Measurements from ENCODE around the gene MELTF. TPM values are rescaled to one million over a fixed set of nuclear protein-coding genes. Genes with fewer than 3 reads are reported as not detected.

The MELTF gene
- total RNA-seq, 1 experiment from 2014 or later, result 9.2 TPM

GRCh38 chr3:196962108-196962929, 67.3 kb downstream of the MELTF start:
- Histone ChIP-seq H3K14ac (ENCODE audit: insufficient read depth, low read length) (no peak overlapping the region), H3K79me2 (ENCODE audit: insufficient read depth, low read length) (no peaks in the 10 kb centered on the region), H3K4me2 (ENCODE audit: insufficient read depth, insufficient read length, low read length) (no peak overlapping the region), H4K8ac (replicated peaks; ENCODE audit: insufficient read length, low read depth, low read length) (no peak overlapping the region), H3K18ac (ENCODE audit: insufficient read length, low read depth, low read length) (no peak overlapping the region), H2AK5ac (ENCODE audit: insufficient read length, low read length) (no peak overlapping the region), H2AFZ (ENCODE audit: low read length) (no peak overlapping the region), H2BK12ac (ENCODE audit: insufficient read length, low read depth, low read length) (no peak overlapping the region), H3K9me3 (ENCODE audit: control insufficient read depth, low read depth, low read length) (no peaks in the 10 kb centered on the region), H3K27ac (ENCODE audit: insufficient read length, low read depth, low read length) (no peak overlapping the region), H2BK120ac (ENCODE audit: low read depth, low read length, poor library complexity, severe bottlenecking) (no peak overlapping the region), H3T11ph (ENCODE audit: low read length) (no peak overlapping the region), H2BK20ac (ENCODE audit: low read depth, low read length, poor library complexity, severe bottlenecking) (no peak overlapping the region), H3K23ac (ENCODE audit: insufficient read length, low read depth, low read length) (no peak overlapping the region), H3K23me2 (ENCODE audit: insufficient read length, low read depth, low read length, poor library complexity, severe bottlenecking) (no peaks in the 10 kb centered on the region), H3K79me1 (ENCODE audit: insufficient read depth, low read depth, low read length, poor library complexity, severe bottlenecking) (no peaks in the 10 kb centered on the region), H3K56ac (ENCODE audit: insufficient read length, low read depth, low read length) (no peak overlapping the region), H3K27me3 (ENCODE audit: insufficient read depth, low read length) (peaks cover 13% of the 10 kb centered on the region; the same call in 1 of the 2 replicates), H2BK5ac (ENCODE audit: insufficient read length, low read length) (no peak overlapping the region), H2BK15ac (ENCODE audit: low read depth, low read length) (no peak overlapping the region), H4K20me1 (ENCODE audit: control insufficient read depth, insufficient read depth, insufficient read length) (no peaks in the 10 kb centered on the region), H3K4ac (ENCODE audit: low read depth, low read length) (no peak overlapping the region), H4K91ac (ENCODE audit: insufficient read length, low read depth, low read length) (no peak overlapping the region), H3K9ac (ENCODE audit: extremely low read depth, insufficient read length, low read length) (no peak overlapping the region), H4K5ac (ENCODE audit: insufficient read length, low read depth, low read length) (no peak overlapping the region), H3K4me1 (ENCODE audit: insufficient read depth, low read length) (no peaks in the 10 kb centered on the region)
- TF ChIP-seq CTCF (conservative IDR thresholded peaks at IDR 0.05), result no peak
- H3K27me3 Mint-ChIP-seq (ENCODE audit: low read depth), result peaks cover 65% of the 10 kb centered on the region
- no peaks in the 10 kb centered on the region for H3K9me3 Mint-ChIP-seq
- peaks cover 3 to 5% of the 10 kb centered on the region in 2 experiments; a peak in 3 of 4 replicates for H3K4me1 Mint-ChIP-seq
- no peak overlapping the region for H3K4me3 Mint-ChIP-seq
- H3K27ac Mint-ChIP-seq, result no peak overlapping the region
- no peaks in the 10 kb centered on the region for H3K36me3 Mint-ChIP-seq (ENCODE audit: insufficient read depth in 1 of 3, low read depth in 3 of 3)
- no CpG with 5 or more reads among the region's 9 CpGs for WGBS (ENCODE audit: extremely low coverage, insufficient read length, low lambda C conversion rate)
- DNase-seq, result no peak

Measured in H9 (cell line).